MG63 (cell line): Measurements from ENCODE around the gene HPCAL4. TPM values are rescaled to one million over a fixed set of nuclear protein-coding genes. Genes with fewer than 3 reads are reported as not detected.

Experiments
- DNase-seq: peaks from one replicate; pipeline ENCODE4 v3.0.0-alpha.2; 2020
- H3K27me3 ChIP-seq: fragments of 250-450 bp; sonication (Bioruptor Pico); 2 replicates; pipeline ENCODE4 v1.5.1; 2020; ENCODE audit warnings: mild to moderate bottlenecking, moderate library complexity
- H3K36me3 ChIP-seq: fragments of 250-450 bp; sonication (Bioruptor Pico); 2 replicates; pipeline ENCODE4 v1.5.1; 2020; ENCODE audit warnings: mild to moderate bottlenecking, moderate library complexity
- H3K4me3 ChIP-seq: fragments of 250-450 bp; sonication (Bioruptor Pico); 2 replicates; pipeline ENCODE4 v1.5.1; 2020; ENCODE audit warnings: mild to moderate bottlenecking, moderate library complexity
- H3K9me3 ChIP-seq: fragments of 250-450 bp; sonication (Bioruptor Pico); 2 replicates; pipeline ENCODE4 v1.5.1; 2020; ENCODE audit warnings: mild to moderate bottlenecking, moderate library complexity
- total RNA-seq: library from RNA; depleted of rRNA; stranded (reverse); fragments of >200 nt; shearing (Covaris generic); gene quantifications from 2 replicates; pipeline ENCODE4 v1.2.3, GENCODE V29; 2014; ENCODE audit warnings: low replicate concordance

HPCAL4 gene
- total RNA-seq, 1 experiment from 2014 or later = not detected

DNA sequence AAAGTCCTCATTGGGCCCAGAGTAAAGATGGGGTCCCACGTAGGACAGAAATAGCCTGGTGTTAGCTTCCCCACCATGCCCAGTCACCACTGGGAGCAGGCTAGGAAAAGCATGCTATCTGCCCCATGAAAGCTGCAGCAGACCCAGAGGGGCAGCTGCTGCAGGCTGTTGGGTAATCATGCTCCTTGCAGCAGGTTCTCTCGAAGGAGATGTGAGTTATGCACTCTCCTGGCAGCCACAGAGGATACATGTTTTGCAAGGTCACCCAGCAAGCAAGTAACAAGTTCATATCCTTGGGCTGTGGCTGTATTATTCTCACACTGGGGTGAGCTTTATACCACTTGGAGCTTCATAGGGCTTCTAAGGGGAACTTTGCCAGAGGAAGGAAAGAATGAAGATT is 42.7 kb downstream of the HPCAL4 start:
- no peaks in the 10 kb centered on the region for H3K36me3 ChIP-seq
- H3K27me3 ChIP-seq = no peaks in the 10 kb centered on the region
- no peak for DNase-seq
- H3K9me3 ChIP-seq = no peaks in the 10 kb centered on the region
- H3K4me3 ChIP-seq = no peak overlapping the region

DNA sequence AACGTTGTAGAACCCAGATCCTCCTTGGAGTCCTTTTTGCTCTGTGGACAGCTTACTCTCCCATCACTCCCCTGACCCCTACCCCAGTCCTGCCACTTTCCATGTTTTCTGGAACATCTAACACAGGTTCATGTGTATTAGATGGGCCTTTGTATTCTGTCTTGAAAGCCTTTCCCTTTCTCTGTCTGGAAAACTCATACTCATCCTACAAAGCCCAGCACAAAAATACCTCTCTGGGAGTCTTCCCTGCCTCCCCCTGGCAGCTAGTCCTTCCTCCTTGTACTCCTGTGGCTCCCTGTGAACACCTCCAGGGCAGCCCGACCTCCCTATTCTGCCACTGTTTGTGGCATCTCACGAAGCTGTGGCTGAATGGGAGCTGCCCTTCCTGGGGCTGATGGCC is 44.0 kb downstream of the HPCAL4 start:
- Histone ChIP-seq H3K4me3 (no peak overlapping the region), H3K27me3 (no peaks in the 10 kb centered on the region), H3K36me3 (no peaks in the 10 kb centered on the region), H3K9me3 (no peaks in the 10 kb centered on the region)
- DNase-seq = no peak

DNA sequence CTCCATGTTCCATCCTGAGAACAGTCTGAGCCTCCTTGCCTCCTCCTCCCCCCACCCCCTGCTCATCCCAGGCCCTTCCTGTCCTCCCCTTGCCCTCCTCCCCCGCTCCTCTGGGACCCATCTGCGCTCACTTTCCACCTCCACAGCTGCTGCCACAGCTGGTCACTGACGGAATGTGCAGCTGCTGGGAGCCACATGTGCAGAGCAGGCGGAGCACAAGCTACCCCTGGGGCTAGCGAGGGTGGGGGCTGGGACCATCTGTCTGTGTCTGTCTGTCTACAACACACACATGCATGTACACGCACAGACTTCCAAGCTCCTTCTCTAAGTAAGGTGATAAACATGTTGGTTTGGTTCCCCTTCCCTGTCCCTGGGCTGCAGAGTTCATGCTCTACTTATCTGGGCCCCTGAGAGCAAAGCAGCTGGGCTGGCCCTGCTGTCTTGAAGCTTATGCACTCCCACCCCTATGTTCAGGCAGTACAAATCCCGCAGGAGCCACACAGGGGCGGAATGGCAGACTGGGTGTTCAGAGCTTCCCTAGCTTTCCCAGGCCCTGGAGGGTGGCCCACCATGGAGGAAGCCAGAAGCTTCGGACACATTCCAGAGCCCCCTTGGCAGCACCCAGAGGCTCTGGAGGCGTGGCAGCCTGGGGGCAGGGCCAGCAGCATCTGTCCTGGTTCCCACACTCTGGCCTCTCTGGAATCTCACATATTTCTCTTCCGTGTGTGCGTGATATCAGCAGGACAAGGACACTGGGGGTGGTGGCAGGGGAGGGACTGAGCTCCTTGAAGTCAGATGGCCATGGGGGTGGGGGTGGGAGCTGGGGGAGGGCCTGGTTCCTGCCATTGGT is 44.8 kb downstream of the HPCAL4 start:
- DNase-seq = peak; percentile 17
- H3K4me3 ChIP-seq = no peak overlapping the region
- no peaks in the 10 kb centered on the region for H3K9me3 ChIP-seq
- no peaks in the 10 kb centered on the region for H3K27me3 ChIP-seq
- no peaks in the 10 kb centered on the region for H3K36me3 ChIP-seq

DNA sequence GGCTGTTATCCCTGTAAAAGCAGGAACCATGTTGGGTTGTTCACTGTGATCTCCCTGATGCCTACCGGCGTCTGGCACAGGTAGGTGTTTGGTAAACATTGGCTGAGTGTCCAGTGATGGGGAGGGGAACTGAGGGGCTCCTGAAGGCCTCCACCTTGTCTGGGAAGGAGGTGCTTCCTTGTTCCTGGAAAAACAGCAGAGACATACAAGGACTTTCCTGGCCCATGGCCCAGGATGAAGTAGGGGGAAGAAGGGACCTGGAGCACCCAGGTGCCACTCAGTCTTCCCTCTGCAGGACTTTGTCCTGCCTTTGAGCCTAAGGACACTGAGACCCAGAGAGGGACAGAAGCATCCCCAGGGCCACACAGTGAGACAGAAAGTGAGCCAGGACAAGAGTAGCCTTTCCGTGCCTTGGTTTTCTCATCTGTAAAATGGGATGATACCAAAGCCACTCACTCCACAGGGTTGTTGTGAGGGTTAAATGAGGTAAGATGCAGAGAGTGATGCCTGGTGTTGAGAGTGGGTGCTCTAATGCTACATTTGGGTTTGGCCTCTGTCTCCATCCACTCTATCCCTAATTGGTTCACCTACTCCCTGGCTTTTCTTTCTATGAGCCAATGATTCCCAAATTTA is 45.7 kb downstream of the HPCAL4 start:
- Histone ChIP-seq H3K36me3 (no peaks in the 10 kb centered on the region), H3K4me3 (no peak overlapping the region), H3K9me3 (no peaks in the 10 kb centered on the region), H3K27me3 (no peaks in the 10 kb centered on the region)
- DNase-seq = no peak

DNA sequence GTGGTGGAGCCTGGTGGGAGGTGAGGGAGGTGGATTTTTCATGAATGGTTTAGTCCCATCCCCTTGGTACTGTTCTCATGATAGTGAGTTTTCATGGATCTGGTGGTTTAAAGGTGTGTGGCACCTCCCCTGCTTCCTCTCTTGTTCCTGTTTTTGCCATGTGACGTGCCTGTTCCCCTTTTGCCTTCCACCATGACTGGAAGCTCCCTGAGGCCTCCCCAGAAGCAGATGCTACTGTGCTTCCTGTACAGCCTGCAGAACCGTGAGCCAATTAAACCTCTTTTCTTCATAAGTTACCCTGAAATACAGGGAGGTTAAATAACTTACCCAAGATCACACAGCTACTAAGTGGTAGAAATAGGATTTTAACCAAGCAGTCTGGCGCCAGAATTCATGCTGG is 47.5 kb downstream of the HPCAL4 start:
- no peak for DNase-seq
- H3K27me3 ChIP-seq = no peaks in the 10 kb centered on the region
- H3K36me3 ChIP-seq = no peaks in the 10 kb centered on the region
- no peak overlapping the region for H3K4me3 ChIP-seq
- no peaks in the 10 kb centered on the region for H3K9me3 ChIP-seq

DNA sequence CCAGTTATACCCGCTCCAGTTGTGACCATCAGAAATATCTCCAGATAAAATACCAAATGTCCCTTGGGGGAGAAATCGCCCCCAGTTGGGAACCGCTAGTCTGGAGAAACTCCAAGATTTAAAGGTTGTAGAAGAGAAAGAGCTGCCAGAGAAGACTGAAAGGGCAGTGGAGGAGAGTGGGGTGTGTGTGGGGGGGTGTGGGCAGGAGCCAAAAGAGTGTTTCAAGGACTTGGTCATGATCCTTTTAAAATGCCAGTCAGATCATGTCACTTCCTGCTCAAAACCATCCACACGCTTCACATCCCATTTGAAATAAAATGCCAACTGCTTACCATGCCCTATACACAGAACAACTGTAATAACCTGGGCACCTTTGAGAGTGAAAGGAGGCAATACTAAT is 48.4 kb downstream of the HPCAL4 start:
- DNase-seq = peak; percentile 84
- Histone ChIP-seq H3K36me3 (no peaks in the 10 kb centered on the region), H3K4me3 (no peak overlapping the region), H3K9me3 (no peaks in the 10 kb centered on the region), H3K27me3 (no peaks in the 10 kb centered on the region)

DNA sequence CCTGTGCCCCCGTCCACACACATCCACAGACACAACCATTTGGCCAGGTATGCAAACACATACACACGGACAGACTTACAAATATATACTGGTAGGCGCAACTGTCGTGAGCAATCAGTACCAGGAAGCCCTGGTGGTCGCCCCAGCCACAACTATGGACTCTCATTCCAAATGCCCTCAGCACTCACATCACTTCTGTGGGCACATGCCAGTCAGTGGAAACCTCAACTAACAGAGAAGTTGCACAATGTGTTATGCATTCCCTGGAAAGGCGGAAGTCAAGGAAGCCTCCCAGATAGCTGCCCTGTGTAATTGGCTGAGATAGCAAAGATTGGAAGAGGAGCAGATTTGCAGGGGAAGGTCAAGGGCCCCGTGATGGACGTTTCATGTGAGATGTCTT is 50.4 kb downstream of the HPCAL4 start:
- H3K27me3 ChIP-seq = no peaks in the 10 kb centered on the region
- no peaks in the 10 kb centered on the region for H3K9me3 ChIP-seq
- no peak overlapping the region for H3K4me3 ChIP-seq
- no peaks in the 10 kb centered on the region for H3K36me3 ChIP-seq
- DNase-seq = no peak

DNA sequence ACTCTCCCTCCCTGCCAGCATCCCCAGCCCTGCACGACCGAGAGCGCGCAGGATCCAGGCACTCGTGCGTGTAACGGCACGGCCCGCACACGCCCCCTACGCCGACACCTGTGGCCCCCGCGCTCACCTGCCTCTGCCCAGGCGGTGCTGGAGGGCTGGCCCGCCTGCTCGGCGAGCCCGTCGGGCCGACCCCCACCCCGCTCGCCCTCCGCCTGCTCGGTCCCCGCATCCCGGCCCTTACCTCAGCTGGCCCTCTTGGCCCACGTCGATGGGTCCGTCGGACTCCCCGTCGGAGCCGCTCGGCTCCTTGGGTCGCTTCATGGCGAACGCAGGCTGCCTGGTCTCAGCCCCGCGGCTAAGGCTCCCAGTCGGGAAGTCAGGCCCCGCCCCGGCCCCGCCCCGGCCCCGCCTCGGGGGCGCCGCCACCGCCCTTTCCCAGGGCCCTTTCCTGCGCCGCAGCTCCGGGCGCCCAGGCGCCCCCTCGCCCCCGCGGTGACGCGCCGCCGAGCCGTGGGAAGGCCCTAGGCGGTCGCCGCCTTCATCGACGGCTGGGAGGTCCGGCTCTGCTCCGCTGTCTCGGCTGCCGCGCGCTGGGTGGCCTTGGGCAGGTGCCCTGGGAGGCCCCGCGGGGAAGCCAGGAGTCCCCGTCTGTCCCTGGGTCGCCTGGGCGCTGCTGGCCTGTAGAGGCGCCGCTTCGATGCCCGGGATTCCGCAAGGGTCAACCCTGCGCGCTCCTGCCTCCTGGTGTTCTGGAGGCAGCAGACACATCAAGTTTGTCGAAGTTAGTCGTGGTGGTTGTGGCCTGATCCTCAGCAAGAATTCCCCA is 51.7 kb downstream of the HPCAL4 start, which contains the start of gene HEYL:
Gene HEYL (minus strand): TSS at position 339 of the 826 bp plus-strand sequence. CDS start 18 bp downstream, at position 321.
- Histone ChIP-seq H3K27me3 (no peaks in the 10 kb centered on the region), H3K4me3 (peak within 1 kb of the TSS; percentile 50), H3K36me3 (no peaks in the 10 kb centered on the region), H3K9me3 (no peaks in the 10 kb centered on the region)
- peak; percentile 81 for DNase-seq

DNA sequence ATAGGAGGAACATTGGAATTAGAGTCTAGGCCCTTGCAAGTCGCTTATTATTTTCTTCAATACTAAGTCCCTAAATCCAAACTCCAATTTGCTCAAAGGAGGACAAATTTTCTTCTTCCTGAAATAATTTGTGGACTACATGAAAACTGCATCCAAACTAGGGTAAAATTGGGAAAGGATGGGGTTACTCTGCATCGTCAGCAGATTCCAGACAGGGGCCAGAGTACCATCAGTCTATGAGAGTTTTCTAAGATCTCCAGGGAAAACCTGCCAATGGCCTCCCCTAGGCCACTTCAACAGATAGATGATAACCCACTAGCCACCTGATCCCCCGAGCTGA is 52.3 kb downstream of the HPCAL4 start:
- Histone ChIP-seq H3K9me3 (no peaks in the 10 kb centered on the region), H3K36me3 (no peaks in the 10 kb centered on the region), H3K27me3 (no peaks in the 10 kb centered on the region), H3K4me3 (peak overlapping the region; percentile 50)
- DNase-seq = no peak

DNA sequence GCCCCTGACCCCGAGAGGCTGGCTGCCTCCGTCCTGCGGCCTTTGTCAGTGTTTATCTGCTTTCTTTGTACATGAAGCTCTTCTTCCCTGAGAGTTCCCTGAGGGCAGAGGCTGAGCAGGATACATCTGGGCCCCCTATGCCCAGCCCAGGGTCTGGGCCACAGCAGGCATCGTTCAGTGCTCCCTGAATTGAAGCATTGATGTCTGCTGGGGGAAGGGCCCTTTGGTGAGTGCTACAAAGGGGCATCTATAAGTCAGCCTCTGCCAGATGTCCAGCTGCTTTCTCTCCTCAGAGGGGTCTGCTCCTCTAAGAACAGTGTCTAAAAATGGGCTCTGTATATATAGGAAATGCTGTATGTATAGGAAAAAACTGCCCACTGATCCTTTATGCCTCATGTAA is 53.9 kb downstream of the HPCAL4 start:
- Histone ChIP-seq H3K4me3 (no peak overlapping the region), H3K36me3 (no peaks in the 10 kb centered on the region), H3K9me3 (no peaks in the 10 kb centered on the region), H3K27me3 (no peaks in the 10 kb centered on the region)
- DNase-seq = no peak

DNA sequence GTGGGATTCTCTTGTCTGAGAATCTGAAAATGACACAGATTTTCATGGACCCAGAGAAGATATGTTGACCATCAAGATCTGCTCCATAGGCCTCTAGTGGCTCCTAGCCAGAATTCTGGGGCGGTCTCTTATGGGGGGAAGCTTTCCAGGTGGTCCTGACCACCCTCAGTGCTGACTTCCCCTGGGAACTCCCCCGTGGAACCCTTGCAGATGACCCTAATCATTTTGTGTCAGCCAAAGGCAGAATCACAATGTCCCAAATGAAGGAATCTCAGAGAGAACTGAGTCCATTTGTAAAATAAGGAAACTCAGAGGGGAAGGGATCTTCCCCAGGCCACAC is 55.4 kb downstream of the HPCAL4 start:
- Histone ChIP-seq H3K36me3 (no peaks in the 10 kb centered on the region), H3K27me3 (no peaks in the 10 kb centered on the region), H3K4me3 (no peak overlapping the region), H3K9me3 (no peaks in the 10 kb centered on the region)
- DNase-seq = no peak

DNA sequence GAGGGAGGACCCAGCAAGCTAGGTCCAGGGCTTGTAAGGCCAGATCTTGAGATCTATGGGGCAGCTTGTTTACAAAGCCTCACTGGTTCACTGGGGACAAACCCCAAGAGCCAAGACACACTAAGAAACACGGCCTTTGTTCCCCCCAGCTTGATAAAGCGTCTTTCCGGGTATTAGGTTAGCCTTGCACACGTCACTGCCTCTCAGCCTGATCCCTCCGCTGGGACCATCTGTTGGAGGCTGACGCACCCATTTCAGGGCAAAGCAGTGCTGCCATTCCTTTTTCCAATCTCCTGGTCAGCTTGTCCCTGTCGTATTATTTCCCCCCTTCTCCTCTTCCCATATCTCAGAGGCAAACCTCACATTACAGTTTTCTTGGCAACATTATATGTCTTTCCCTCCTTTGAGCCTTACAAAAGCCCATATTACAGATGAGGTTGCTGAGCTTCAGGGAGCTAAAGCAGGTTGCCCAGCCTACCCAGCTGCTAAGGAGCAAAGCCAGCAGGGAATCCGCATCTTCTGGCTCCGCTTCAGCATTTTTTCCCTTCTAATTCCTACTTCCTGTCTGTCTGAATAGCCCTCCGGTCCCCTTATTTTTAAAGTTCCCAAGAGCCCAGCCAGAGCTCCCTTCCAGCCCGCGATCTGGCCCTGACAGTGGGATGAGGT is 55.9 kb downstream of the HPCAL4 start:
- no peaks in the 10 kb centered on the region for H3K27me3 ChIP-seq
- DNase-seq = no peak
- H3K36me3 ChIP-seq = no peaks in the 10 kb centered on the region
- H3K9me3 ChIP-seq = no peaks in the 10 kb centered on the region
- H3K4me3 ChIP-seq = no peak overlapping the region

DNA sequence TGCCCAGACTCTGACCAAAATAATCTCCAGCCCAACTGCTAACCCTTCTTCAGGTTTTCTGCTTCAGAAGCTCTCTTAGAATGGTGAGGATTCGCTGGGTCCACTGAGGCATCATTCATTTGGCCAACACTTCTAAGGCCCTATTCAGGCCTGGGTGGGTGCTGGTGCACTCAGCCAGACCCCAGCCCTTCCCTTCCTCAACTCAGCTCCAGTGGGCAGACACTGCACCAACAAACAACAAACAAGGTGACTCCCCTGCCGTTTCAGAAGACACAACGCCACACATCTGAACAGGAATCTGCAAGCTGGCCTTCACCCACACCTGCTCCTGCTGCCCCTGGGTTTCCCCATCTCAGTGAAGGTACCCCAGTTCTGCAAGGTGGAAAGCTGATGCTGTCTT is 57.8 kb downstream of the HPCAL4 start:
- DNase-seq = no peak
- Histone ChIP-seq H3K27me3 (no peaks in the 10 kb centered on the region), H3K9me3 (no peaks in the 10 kb centered on the region), H3K4me3 (no peak overlapping the region), H3K36me3 (no peaks in the 10 kb centered on the region)

DNA sequence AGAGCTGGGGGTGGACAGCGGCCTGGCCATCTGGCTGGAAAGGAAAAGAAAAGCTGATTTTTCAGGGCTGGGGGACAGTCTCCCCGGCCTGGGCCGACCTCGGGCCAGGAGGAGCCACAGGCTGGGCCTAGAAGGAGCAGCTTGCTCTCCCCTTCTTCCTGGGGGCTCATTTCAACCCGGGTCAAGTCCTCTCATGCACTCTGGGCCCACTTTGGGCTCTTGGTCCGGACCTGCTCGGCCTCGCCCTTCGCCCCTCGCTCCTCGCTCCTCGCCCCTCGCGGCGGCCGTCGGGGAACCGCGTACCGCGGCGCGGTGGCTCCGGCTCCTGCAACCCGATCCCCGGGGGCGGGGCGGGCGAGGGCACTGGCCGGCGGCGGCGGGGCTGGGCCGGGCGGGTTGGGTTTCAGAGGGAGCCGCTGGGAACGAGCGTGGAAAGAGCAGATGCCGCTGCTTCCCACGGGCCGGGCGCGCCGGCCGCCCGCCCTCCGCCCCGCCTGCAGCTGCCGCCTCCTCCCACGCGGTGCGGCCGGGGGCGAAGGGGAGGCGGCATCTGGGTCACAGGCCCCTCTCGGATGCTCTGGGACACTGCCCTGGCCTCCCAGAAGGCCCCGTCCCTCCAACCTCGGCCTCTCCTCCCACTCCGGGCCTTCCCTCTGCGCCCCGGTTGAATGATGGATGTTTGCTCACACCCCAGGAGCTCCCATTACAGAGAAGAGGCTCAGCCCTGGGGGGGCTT is 58.4 kb downstream of the HPCAL4 start:
- no peak overlapping the region for H3K4me3 ChIP-seq

DNA sequence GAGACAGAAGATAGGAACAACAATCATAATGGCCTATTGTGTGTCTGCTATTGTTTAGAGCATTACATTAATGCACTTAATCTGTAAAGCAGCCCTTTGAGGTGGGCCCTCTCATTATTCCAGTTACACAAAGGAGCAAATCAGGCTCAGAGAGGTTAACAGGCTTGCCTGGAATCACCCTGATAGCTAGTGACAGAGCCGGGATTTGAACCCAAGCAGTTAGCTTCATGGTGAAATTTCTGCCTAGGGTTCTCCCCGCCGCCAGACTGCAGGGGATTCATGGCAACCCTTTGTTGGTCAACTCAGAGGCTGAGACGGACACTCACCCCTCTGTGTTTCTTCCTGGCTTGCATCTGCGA is 58.9 kb downstream of the HPCAL4 start:
- no peaks in the 10 kb centered on the region for H3K27me3 ChIP-seq
- H3K36me3 ChIP-seq = no peaks in the 10 kb centered on the region
- H3K4me3 ChIP-seq = no peak overlapping the region
- H3K9me3 ChIP-seq = no peaks in the 10 kb centered on the region
- no peak for DNase-seq

More for the DNA sequence above, 58.4 kb downstream of the HPCAL4 start:
- Histone ChIP-seq H3K27me3 (no peaks in the 10 kb centered on the region), H3K9me3 (no peaks in the 10 kb centered on the region), H3K36me3 (no peaks in the 10 kb centered on the region)
- no peak for DNase-seq
